WTC11 (cell line): ENCODE results near the gene SBK3. TPM values are rescaled to one million over a fixed set of nuclear protein-coding genes. Genes with fewer than 3 reads are reported as not detected.

Experiments used
- ATAC-seq: fragments of 200-7000 bp; cut with Tn5 transposase; 2 replicates; pipeline ENCODE4 v1.10.0; 2021; ENCODE audit warnings: mild to moderate bottlenecking, moderate library complexity
- CTCF ChIA-PET: fragments of 300-600 bp; sonication (Branson Sonifier 250); formaldehyde crosslinking; loops from one replicate; lab custom pipeline; 2021; ENCODE audit warnings: antibody characterized with exemption; lab: Charles Lee
- POLR2A ChIA-PET: fragments of 350-600 bp; sonication (Branson Sonifier 250); formaldehyde crosslinking; loops from one replicate; lab custom pipeline; 2021; ENCODE audit warnings: antibody characterized with exemption; lab: Charles Lee
- DNase-seq: peaks from one replicate; pipeline ENCODE4 v3.0.0; 2021; ENCODE audit warnings: low spot score
- H3K27ac Mint-ChIP-seq: 2 replicates; pipeline ENCODE4 v1.8.0; 2021; ENCODE audit warnings: mixed read lengths
- H3K27me3 Mint-ChIP-seq: 2 replicates; pipeline ENCODE4 v1.8.0; 2021; ENCODE audit warnings: low read depth, mild to moderate bottlenecking, moderate library complexity, mixed read lengths
- H3K36me3 Mint-ChIP-seq: 2 replicates; pipeline ENCODE4 v1.8.0; 2021; ENCODE audit warnings: mixed read lengths
- H3K4me1 Mint-ChIP-seq: 2 replicates; pipeline ENCODE4 v1.8.0; 2022; ENCODE audit warnings: mixed read lengths
- H3K4me3 Mint-ChIP-seq: 2 replicates; pipeline ENCODE4 v1.8.0; 2021; ENCODE audit warnings: mild to moderate bottlenecking, moderate library complexity, mixed read lengths
- H3K9me3 Mint-ChIP-seq: 2 replicates; pipeline ENCODE4 v1.8.0; 2021; ENCODE audit warnings: mixed read lengths
- ELF4 ChIP-seq: sonication (generic); formaldehyde crosslinking; IDR thresholded peaks from 2 replicates; pipeline ENCODE4 v1.8.1; 2022; ENCODE audit warnings: low read depth, mild to moderate bottlenecking, moderate library complexity, missing genetic modification reagents
- ETV6 ChIP-seq: sonication (generic); formaldehyde crosslinking; IDR thresholded peaks from 2 replicates; pipeline ENCODE4 v1.8.1; 2022; ENCODE audit warnings: mild to moderate bottlenecking, missing genetic modification reagents
- FOXP4 ChIP-seq: sonication (generic); formaldehyde crosslinking; IDR thresholded peaks from 2 replicates; pipeline ENCODE4 v1.8.0; 2022; ENCODE audit warnings: mild to moderate bottlenecking, missing genetic modification reagents
- MXD4 ChIP-seq: fragments of 250-450 bp; sonication (Bioruptor Pico); IDR thresholded peaks from 2 replicates; pipeline ENCODE4 v1.8.0; 2021; ENCODE audit warnings: mild to moderate bottlenecking, moderate library complexity, borderline replicate concordance
- MYBL2 ChIP-seq: sonication (generic); formaldehyde crosslinking; IDR thresholded peaks from 2 replicates; pipeline ENCODE4 v1.8.1; 2023; ENCODE audit warnings: mild to moderate bottlenecking, moderate library complexity, missing genetic modification reagents
- NFE2L1 ChIP-seq: sonication (generic); formaldehyde crosslinking; IDR thresholded peaks from 2 replicates; pipeline ENCODE4 v1.8.1; 2023; ENCODE audit warnings: missing genetic modification reagents
- NR2C2 ChIP-seq: sonication (generic); formaldehyde crosslinking; IDR thresholded peaks from 2 replicates; pipeline ENCODE4 v1.8.0; 2022; ENCODE audit warnings: mild to moderate bottlenecking, missing genetic modification reagents
- OVOL2 ChIP-seq: fragments of 250-450 bp; sonication (Bioruptor Pico); IDR thresholded peaks from 2 replicates; pipeline ENCODE4 v1.9.0; 2021; ENCODE audit warnings: mild to moderate bottlenecking, borderline replicate concordance
- PRDM15 ChIP-seq: sonication (generic); formaldehyde crosslinking; IDR thresholded peaks from 2 replicates; pipeline ENCODE4 v1.8.0; 2022; ENCODE audit warnings: missing genetic modification reagents
- PRRX2 ChIP-seq: fragments of 250-450 bp; sonication (Bioruptor Pico); IDR thresholded peaks from 2 replicates; pipeline ENCODE4 v1.8.0; 2021; ENCODE audit warnings: mild to moderate bottlenecking
- TEAD1 ChIP-seq: sonication (generic); formaldehyde crosslinking; IDR thresholded peaks from 2 replicates; pipeline ENCODE4 v1.8.0; 2022; ENCODE audit warnings: mild to moderate bottlenecking, missing genetic modification reagents
- USF1 ChIP-seq: sonication (generic); formaldehyde crosslinking; IDR thresholded peaks from 2 replicates; pipeline ENCODE4 v1.8.0; 2022; ENCODE audit warnings: mild to moderate bottlenecking, missing genetic modification reagents
- USF2 ChIP-seq: sonication (generic); formaldehyde crosslinking; IDR thresholded peaks from 2 replicates; pipeline ENCODE4 v1.8.1; 2023; ENCODE audit warnings: mild to moderate bottlenecking, missing genetic modification reagents, moderate library complexity
- ZMAT4 ChIP-seq: fragments of 250-450 bp; sonication (Bioruptor Pico); IDR thresholded peaks from 2 replicates; pipeline ENCODE4 v1.9.0; 2021; ENCODE audit warnings: mild to moderate bottlenecking
- ZNF121 ChIP-seq: sonication (generic); formaldehyde crosslinking; IDR thresholded peaks from 2 replicates; pipeline ENCODE4 v1.8.0; 2023; ENCODE audit warnings: missing genetic modification reagents
- ZNF281 ChIP-seq: sonication (generic); formaldehyde crosslinking; IDR thresholded peaks from 2 replicates; pipeline ENCODE4 v1.8.0; 2023; ENCODE audit warnings: mild to moderate bottlenecking, missing genetic modification reagents
- ZNF317 ChIP-seq: sonication (generic); formaldehyde crosslinking; IDR thresholded peaks from 2 replicates; pipeline ENCODE4 v1.8.1; 2023; ENCODE audit warnings: low read depth, mild to moderate bottlenecking, moderate library complexity, missing genetic modification reagents, borderline replicate concordance
- ZNF423 ChIP-seq: fragments of 250-450 bp; sonication (Bioruptor Pico); IDR thresholded peaks from 2 replicates; pipeline ENCODE4 v2.1.2; 2022; ENCODE audit warnings: mild to moderate bottlenecking, moderate library complexity
- ZNF532 ChIP-seq: fragments of 250-450 bp; sonication (Bioruptor Pico); IDR thresholded peaks from 2 replicates; pipeline ENCODE4 v1.9.0; 2021; ENCODE audit warnings: mild to moderate bottlenecking, borderline replicate concordance
- total RNA-seq: library from RNA; stranded (reverse); gene quantifications from 3 replicates; pipeline ENCODE4 v1.2.3, GENCODE V29; 2021

Gene SBK3
- total RNA-seq, 1 experiment from 2014 or later = 0.90 TPM

GRCh38 chr19:55559684-55560083, 14.3 kb upstream of the SBK3 start (continued):
- TF ChIP-seq USF2 (CRISPR knock-in tag) (no peak), OVOL2 (CRISPR knock-in tag) (no peak), ZNF121 (CRISPR knock-in tag) (no peak)
- TF ChIP-seq, all 79 proteins: peak for 0

GRCh38 chr19:55554741-55555152, 9.4 kb upstream of the SBK3 start:
- POLR2A ChIA-PET = interaction anchor here (0.6 to 0.8 kb wide), 2 partner anchors 19 to 78 kb away, joined by 3 to 8 read pairs; no protein-coding TSS in a partner anchor
- peaks cover 9% of the 10 kb centered on the region for H3K27me3 Mint-ChIP-seq
- TF ChIP-seq FOXP4 (CRISPR knock-in tag) (no peak), ZMAT4 (CRISPR knock-in tag) (no peak), ZNF423 (no peak), ZNF317 (CRISPR knock-in tag) (peak; percentile 74), ZNF281 (no peak)

GRCh38 chr19:55554302-55554701, 9.0 kb upstream of the SBK3 start:
- peaks cover 33% of the 10 kb centered on the region for H3K4me1 Mint-ChIP-seq
- CTCF ChIA-PET = interaction anchor here (1.3 kb wide), 1 partner anchor 77 kb away, joined by 5 read pairs; no protein-coding TSS in a partner anchor
- TF ChIP-seq NR2C2 (CRISPR knock-in tag) = no peak
- no peak for TF ChIP-seq PRDM15 (CRISPR knock-in tag)
- no peak for TF ChIP-seq USF1
- no peak for TF ChIP-seq ZNF532 (CRISPR knock-in tag)
- no peak for TF ChIP-seq MXD4 (CRISPR knock-in tag)
- TF ChIP-seq TEAD1 = no peak
- TF ChIP-seq ELF4 (CRISPR knock-in tag) = no peak
- no peak for TF ChIP-seq NFE2L1 (CRISPR knock-in tag)
- TF ChIP-seq ZNF423 = no peak
- TF ChIP-seq PRRX2 = no peak
- no peak for TF ChIP-seq ETV6
- no peak for TF ChIP-seq MYBL2 (CRISPR knock-in tag)
- H3K36me3 Mint-ChIP-seq = no peaks in the 10 kb centered on the region
- no peaks in the 10 kb centered on the region for H3K9me3 Mint-ChIP-seq
- no peak for ATAC-seq
- POLR2A ChIA-PET = interaction anchor here (0.6 to 0.8 kb wide), 2 partner anchors 20 to 77 kb away, joined by 3 to 8 read pairs; no protein-coding TSS in a partner anchor
- peaks cover 9% of the 10 kb centered on the region for H3K27me3 Mint-ChIP-seq
- DNase-seq = no peak
- H3K4me3 Mint-ChIP-seq = no peak overlapping the region
- no peak overlapping the region for H3K27ac Mint-ChIP-seq

More at GRCh38 chr19:55554741-55555152, 9.4 kb upstream of the SBK3 start:
- no peaks in the 10 kb centered on the region for H3K9me3 Mint-ChIP-seq
- DNase-seq = no peak
- peaks cover 29% of the 10 kb centered on the region for H3K4me1 Mint-ChIP-seq
- no peaks in the 10 kb centered on the region for H3K36me3 Mint-ChIP-seq
- CTCF ChIA-PET = interaction anchor here (0.8 kb wide), 1 partner anchor 98 kb away, joined by 3 read pairs; no protein-coding TSS in a partner anchor
- no peak overlapping the region for H3K4me3 Mint-ChIP-seq
- H3K27ac Mint-ChIP-seq = no peak overlapping the region
- ATAC-seq = no peak
